GM19397 (cell line): ENCODE results near the gene PCNX4.

Source experiments
- ATAC-seq: cut with Tn5 transposase; IDR thresholded peaks from one replicate; pipeline ENCODE4 v1.9.1; 2021; ENCODE audit warnings: mild to moderate bottlenecking, moderate library complexity; ENCODE audit not compliant: unreplicated experiment

Gene PCNX4

GRCh38 chr14:60171690-60172089 lies 80.0 kb downstream of the PCNX4 start:
- ATAC-seq: no peak

DNA sequence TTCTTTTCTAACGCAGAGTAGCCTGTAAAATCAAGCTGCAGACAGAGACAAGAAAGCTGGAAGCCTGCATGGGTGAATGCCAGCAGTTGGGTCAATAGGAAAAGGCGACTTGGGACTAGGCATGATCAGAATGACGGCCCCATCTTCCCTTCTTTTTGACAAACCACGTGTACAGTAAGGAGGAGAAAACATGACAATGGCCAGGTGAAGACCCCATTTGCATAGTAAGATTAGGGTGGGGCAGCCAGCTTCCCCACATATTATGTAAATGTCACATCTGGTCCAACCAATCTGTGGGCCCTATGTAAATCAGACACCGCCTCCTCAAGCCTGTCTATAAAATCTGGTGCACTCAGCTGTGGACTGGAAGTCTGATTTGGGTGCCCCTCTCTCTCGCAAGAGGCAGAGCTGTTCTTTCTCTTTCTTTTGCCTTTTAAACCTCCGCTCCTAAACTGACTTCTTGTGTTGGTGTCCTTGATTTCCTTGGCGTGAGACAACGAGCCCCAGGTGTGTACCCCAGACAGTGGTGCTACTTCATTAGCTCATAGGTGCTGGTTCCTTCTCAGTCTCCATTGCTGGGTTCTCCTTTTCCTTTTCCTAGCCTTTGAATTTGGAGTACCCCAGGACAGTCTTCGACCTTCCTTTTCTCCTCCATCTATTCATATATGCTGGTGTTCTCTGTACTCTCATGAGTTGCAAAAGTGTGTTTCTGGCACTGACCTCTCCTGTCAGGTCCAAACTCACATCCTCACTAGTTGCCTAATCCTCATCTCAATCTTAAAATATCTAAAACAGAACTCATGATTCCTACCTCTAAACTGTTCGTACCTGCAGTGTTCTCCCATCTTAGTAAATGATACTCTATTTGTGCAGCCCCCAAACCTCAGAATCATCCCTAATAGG lies 82.9 kb downstream of the PCNX4 start:
- ATAC-seq: no peak

DNA sequence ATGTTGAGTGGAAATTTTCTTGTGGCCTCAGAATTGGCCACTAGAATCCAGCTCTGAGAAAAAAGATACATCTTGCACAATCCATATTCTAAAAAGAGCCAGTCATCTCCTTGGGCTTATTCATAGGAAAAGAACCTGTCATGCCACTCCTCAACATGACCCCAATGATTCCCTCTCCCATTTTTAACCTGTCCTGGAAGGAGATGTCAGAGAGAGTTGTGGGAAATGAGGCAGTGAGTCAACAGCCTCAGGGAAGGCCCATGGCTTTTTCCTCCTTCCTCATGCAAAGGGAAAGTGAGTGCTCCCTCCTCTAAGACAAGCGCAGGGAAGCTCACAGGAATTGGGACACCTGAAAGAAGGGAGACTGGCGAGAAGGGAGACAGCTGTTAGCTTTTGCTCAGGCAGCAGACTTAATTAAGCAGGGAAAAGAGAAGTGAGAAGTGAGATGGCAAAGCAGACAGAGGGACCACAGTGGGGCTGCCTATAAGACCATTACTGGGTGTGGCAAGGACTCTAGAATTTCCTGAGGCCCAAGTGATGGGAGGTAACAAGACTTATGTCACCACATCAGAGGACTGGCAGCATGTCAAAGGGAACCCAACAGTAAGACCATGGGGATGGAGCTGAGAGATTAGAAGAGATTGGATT lies 83.7 kb downstream of the PCNX4 start:
- ATAC-seq: no peak

DNA sequence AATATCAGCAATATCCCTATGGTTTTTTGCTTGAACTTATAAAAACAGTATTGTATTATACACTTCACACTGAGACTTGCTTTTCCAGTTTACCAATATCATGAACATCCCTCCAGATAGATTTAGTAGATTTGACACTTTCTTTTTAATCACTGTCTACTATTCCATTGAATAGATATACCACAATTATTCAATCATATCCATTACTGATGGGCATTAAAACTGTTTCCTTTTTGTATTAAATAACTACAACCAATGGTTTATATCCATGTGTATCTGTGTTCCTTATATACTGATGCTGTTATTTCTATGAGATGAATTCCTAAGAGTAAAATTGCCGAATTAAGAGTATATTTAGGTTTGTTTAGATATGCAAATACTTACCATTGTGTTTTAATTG lies 86.4 kb downstream of the PCNX4 start:
- ATAC-seq: no peak

- no peak for ATAC-seq
Measured at GRCh38 chr14:60178820-60179219, 87.1 kb downstream of the PCNX4 start.

- no peak for ATAC-seq
Measured at GRCh38 chr14:60179431-60179869, 87.7 kb downstream of the PCNX4 start.

GRCh38 chr14:60183138-60183537 lies 91.4 kb downstream of the PCNX4 start:
- ATAC-seq: peak; percentile 37

- ATAC-seq: peak; percentile 38
Measured at GRCh38 chr14:60183741-60184140, 92.0 kb downstream of the PCNX4 start.

DNA sequence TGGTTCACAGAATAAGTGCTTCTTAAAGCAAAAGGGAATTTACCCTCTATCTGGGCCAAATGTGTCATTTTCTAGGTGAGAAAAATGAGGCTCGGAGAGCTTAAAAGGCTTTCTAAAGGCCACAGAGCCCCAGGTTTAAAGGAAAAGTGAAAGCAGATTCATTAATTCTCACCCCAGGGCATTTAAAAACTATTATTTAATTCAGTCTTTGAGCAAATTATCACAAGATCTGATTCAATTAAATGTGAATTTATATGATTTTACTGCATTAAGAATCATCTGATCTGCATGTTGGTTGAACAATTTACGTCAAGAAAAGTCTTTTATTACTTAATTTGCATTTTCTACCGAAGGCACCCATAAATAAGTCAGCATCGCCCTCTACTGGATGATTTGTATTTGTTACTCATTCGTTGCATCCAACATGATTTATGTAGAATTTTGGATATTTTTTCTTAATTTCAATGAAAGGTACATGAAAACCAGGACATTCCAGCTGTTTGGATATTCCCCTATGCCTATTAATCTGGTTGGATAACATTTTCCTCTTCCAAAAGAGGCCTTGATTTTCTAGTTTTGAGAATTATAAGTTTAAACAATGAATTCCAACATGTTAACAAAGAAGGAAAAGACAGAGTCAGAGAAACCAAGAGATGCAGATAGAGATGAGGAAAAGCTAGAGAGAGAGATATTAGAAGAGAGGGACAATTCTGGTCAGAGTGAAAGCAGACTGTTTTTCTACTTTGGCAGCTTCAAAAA lies 92.6 kb downstream of the PCNX4 start:
- ATAC-seq: peak; percentile 45

DNA sequence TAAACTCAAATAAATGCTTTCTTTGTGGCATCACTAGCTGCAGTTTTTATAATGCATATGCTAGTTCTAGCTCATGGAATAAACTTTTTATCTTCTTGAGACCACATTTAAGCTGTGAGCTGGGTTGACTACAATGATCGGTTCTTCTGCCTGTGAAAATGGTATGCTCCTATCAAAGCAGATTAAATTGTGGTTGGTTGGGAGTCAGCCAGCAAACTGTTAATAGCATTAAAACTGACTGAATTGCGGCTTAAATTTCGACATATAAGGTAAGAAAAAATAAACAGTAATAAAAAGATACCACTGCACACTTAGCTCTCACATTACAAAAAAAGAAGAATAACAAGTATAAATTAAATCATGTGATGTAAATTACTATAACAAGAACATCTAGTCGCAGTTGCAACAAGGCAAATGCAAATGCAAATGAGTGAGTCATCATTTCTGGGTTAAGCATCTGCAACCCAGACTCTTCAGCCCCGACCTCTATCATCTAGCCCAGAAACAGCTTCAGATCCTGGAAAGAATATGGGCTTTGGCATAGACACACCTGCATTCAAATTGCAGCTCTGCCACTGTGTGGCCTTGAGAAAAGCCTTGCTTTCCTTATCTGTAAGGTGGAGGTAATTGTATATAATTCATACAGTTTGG lies 93.3 kb downstream of the PCNX4 start:
- no peak for ATAC-seq

DNA sequence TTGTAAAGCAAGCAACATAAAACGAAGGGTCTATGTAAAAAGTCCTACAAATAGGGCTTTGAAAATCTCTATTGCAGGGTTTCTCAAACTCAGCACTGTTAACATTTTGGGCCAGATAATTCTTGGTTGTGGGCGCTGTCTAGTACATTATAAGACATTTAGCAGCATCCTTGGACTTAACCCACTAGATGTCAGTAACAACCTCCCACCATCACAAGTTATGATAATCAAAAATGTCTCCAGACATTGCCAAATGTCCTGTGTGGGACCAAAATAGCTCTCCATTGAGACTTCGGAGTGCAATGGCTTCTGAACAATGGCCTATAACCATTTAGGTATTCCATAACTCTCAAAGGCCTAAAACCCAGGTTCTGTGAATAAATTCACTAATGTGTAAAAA lies 96.4 kb downstream of the PCNX4 start:
- ATAC-seq: no peak

DNA sequence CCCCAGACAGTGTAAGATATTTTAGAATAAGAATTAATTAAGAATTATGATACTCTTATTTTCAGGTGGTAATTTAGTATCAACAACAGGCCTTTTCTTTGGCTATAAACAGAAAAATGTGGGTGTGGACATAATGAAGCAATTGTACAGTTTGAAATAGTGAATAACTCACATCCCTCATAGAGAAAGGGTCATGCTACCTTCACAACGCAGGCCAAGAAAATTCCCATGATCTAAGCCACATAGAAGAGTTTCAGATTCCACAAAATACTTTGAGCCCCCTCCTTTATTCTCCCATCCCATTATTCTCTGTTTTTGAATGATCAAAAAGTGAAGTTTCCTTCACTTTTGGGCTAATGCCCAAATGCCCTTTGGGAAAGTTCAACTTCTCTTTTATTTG lies 97.0 kb downstream of the PCNX4 start:
- ATAC-seq: no peak

DNA sequence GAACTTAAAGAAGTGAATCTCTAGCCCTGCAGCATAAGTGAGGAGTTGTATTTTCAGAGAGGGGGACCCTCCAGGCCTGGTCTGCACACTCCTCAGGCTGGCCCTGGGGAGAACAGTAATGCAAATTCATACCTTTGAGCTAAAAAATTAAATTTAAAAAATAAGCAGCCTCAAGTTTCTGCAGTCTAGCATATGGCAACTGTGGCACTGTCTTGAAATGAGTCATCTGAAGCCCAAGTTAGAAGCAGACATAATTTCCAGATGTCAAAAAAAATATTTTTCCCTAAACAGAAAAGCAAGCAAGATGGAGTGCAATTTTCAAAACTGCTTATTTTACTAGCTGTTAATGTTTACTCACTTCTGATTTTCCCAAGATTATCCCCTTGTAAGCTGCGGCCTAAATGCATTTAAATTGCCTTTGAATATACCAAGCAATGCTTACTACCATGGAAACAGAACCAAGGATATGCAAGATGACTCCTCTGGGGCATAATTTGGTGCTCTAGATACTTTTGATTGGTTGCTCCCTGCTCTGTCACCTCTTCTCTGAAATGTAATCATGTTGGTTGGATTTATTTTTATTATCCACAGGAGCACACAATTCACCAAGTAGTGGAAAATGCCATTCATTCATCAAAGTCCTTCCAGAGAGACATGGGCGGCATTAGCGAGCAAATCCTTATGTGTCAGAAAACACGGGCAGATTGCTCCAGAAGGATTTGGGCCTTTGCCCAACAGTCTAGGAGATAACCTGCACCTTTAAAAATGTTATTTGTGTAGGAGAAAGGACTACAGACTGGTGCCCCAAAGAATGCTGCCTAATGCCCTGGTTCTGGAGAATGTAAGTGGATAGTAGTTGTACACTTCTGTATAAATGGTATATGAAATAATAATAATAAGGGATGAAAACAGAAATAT lies 98.5 kb downstream of the PCNX4 start:
- no peak for ATAC-seq

GRCh38 chr14:60195179-60195810 lies 103.6 kb downstream of the PCNX4 start:
- peak; percentile 63 for ATAC-seq

DNA sequence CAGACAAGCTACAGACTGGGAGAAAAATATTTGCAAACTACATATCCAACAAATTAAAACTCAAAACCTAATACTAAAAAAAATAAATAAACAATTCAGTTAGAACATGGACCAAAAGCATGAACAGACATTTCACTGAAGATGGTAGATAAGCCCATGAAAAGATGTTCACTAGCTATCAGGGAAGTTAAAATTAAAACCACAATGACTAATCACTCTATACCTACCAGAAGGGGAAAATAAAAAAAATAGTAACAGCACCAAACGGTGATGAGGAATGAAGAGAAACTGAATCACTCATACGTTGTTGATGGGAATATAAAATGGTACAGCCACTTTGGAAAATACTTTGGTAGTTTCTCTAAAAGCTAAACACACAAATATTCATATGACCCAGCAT lies 104.6 kb downstream of the PCNX4 start:
- no peak for ATAC-seq

DNA sequence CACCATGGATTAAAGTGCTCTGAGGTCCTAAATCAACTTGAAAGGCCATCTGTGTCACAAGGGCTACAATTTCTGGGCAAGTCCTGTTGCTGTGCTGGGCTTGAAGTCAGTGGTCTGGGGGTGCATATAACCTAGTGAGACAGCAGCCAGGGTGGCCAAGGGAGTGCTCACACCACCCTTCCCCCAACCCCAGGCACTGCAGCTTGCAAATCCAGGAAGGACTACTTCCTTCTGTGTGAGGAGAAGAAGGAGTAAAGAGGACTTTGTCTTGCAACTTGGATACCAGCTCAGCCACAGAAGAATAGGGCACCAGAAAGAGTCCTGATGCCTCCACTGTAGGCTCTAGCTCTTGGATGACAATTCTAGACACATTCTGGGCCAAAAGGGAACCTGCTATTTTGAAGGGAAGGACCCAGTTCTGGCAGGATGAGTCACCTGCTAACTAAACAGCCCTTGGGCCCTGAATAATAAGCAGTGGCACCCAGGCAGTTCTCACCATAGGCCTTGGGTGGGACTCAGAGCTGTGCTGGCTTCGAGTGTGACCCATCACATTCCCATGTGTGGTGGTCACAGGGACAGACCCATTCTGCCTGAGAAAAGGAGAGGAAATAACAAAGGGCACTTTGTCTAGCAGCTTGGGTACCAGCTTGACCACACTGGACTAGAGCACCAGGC lies 106.0 kb downstream of the PCNX4 start:
- no peak for ATAC-seq

GRCh38 chr14:60199321-60199720 lies 107.6 kb downstream of the PCNX4 start:
- ATAC-seq: no peak

GRCh38 chr14:60204104-60204842 lies 112.5 kb downstream of the PCNX4 start:
- peak; percentile 80 for ATAC-seq
